Measurements from ENCODE around the gene LTBP1. TPM values are rescaled to one million over a fixed set of nuclear protein-coding genes. Genes with fewer than 3 reads are reported as not detected.

Gene LTBP1
- polyA plus RNA-seq, 1 donor (not counting 4 experiments of a cell fraction or from before 2014, with no cell fraction given) = 9.2 TPM

GRCh38 chr2:33213648-33214047 is 266.9 kb downstream of the LTBP1 start:
- Histone ChIP-seq H3K79me2 (ENCODE audit: control insufficient read depth, insufficient read depth, low read length) (no peaks in the 10 kb centered on the region), H3K9me3 (ENCODE audit: control insufficient read depth, low read depth, low read length) (no peaks in the 10 kb centered on the region), H3K4me2 (ENCODE audit: control insufficient read depth, extremely low read depth, insufficient read depth, low read depth, low read length) (no peak overlapping the region), H3K9me1 (ENCODE audit: control insufficient read depth, extremely low read depth, insufficient read depth, low read length) (no peaks in the 10 kb centered on the region), H3K27ac (ENCODE audit: control insufficient read depth, insufficient read depth, low read length) (no peak overlapping the region), H3K9ac (ENCODE audit: control insufficient read depth, extremely low read depth, insufficient read depth, low read length) (no peak overlapping the region), H3K36me3 (ENCODE audit: control insufficient read depth in 2 of 2, extremely low read depth in 1 of 2, insufficient read depth in 2 of 2, low read length in 2 of 2) (no peaks in the 10 kb centered on the region), H3K4me3 (ENCODE audit: control insufficient read depth in 2 of 3, extremely low read depth in 1 of 3, insufficient read depth in 2 of 3, low read depth in 1 of 3, low read length in 3 of 3) (no peak overlapping the region), H4K20me1 (ENCODE audit: control insufficient read depth, extremely low read depth, insufficient read depth, low read length) (no peaks in the 10 kb centered on the region), H3K4me1 (ENCODE audit: control insufficient read depth, extremely low read depth, insufficient read depth, low read length) (peaks cover 42% of the 10 kb centered on the region), H2AFZ (ENCODE audit: control insufficient read depth, low read length) (no peak overlapping the region), H3K27me3 (ENCODE audit: control insufficient read depth, extremely low read depth, insufficient read depth, low read length) (no peaks in the 10 kb centered on the region)
- TF ChIP-seq CTCF (optimal IDR thresholded peaks at IDR 0.05 in 1 of 3, IDR thresholded peaks at IDR 0.05 in 1 of 3, conservative IDR thresholded peaks at IDR 0.05 in 1 of 3; ENCODE audit: extremely low read depth in 1 of 3, insufficient read depth in 2 of 3, low read length in 3 of 3) (no peak), EZH2 (IDR thresholded peaks at IDR 0.05; ENCODE audit: low read length) (no peak)
- no peak for DNase-seq (ENCODE audit: low read depth, low spot score)
- dilution Hi-C loops (cut with MboI; ENCODE audit: extremely low pct_ligation_motif_present, low sequenced_read_pairs) = no loop called here
- no peak for FAIRE-seq

GRCh38 chr2:33214436-33214835 is 267.7 kb downstream of the LTBP1 start:
- no peaks in the 10 kb centered on the region for H3K9me3 ChIP-seq (ENCODE audit: control insufficient read depth, low read depth, low read length)
- H3K79me2 ChIP-seq (ENCODE audit: control insufficient read depth, insufficient read depth, low read length) = no peaks in the 10 kb centered on the region
- dilution Hi-C loops (cut with MboI; ENCODE audit: extremely low pct_ligation_motif_present, low sequenced_read_pairs) = no loop called here
- TF ChIP-seq CTCF (optimal IDR thresholded peaks at IDR 0.05 in 1 of 3, IDR thresholded peaks at IDR 0.05 in 1 of 3, conservative IDR thresholded peaks at IDR 0.05 in 1 of 3; ENCODE audit: extremely low read depth in 1 of 3, insufficient read depth in 2 of 3, low read length in 3 of 3) = no peak
- H3K4me2 ChIP-seq (ENCODE audit: control insufficient read depth, extremely low read depth, insufficient read depth, low read depth, low read length) = no peak overlapping the region
- H3K36me3 ChIP-seq (ENCODE audit: control insufficient read depth in 2 of 2, extremely low read depth in 1 of 2, insufficient read depth in 2 of 2, low read length in 2 of 2) = no peaks in the 10 kb centered on the region
- DNase-seq (ENCODE audit: low read depth, low spot score) (no peak), FAIRE-seq (no peak)
- no peak overlapping the region for H2AFZ ChIP-seq (ENCODE audit: control insufficient read depth, low read length)
- no peak overlapping the region for H3K27ac ChIP-seq (ENCODE audit: control insufficient read depth, insufficient read depth, low read length)
- H3K4me3 ChIP-seq (ENCODE audit: control insufficient read depth in 2 of 3, extremely low read depth in 1 of 3, insufficient read depth in 2 of 3, low read depth in 1 of 3, low read length in 3 of 3) = no peak overlapping the region
- H3K27me3 ChIP-seq (ENCODE audit: control insufficient read depth, extremely low read depth, insufficient read depth, low read length) = no peaks in the 10 kb centered on the region
- H3K9ac ChIP-seq (ENCODE audit: control insufficient read depth, extremely low read depth, insufficient read depth, low read length) = no peak overlapping the region
- H3K9me1 ChIP-seq (ENCODE audit: control insufficient read depth, extremely low read depth, insufficient read depth, low read length) = no peaks in the 10 kb centered on the region
- no peaks in the 10 kb centered on the region for H4K20me1 ChIP-seq (ENCODE audit: control insufficient read depth, extremely low read depth, insufficient read depth, low read length)
- peaks cover 42% of the 10 kb centered on the region for H3K4me1 ChIP-seq (ENCODE audit: control insufficient read depth, extremely low read depth, insufficient read depth, low read length)

Measured in keratinocyte (primary cell).